Measurements from ENCODE around the gene ADO. TPM values are rescaled to one million over a fixed set of nuclear protein-coding genes. Genes with fewer than 3 reads are reported as not detected.

The ADO gene
- total RNA-seq, 1 donor from 2014 or later = 27.5 TPM

GRCh38 chr10:62842983-62843382 lies 38.5 kb downstream of the ADO start:
- Mint-ChIP-seq H3K36me3 (no peaks in the 10 kb centered on the region), H3K4me1 (ENCODE audit: unreplicated experiment) (no peaks in the 10 kb centered on the region), H3K4me3 (no peak overlapping the region), H3K27ac (no peak overlapping the region), H3K27me3 (peaks cover 11% of the 10 kb centered on the region), H3K9me3 (no peaks in the 10 kb centered on the region)
- TF ChIP-seq CTCF (conservative IDR thresholded peaks at IDR 0.05) = no peak
- DNase-seq (ENCODE audit: extremely low spot score, unreplicated experiment) = no peak

- no peaks in the 10 kb centered on the region for H3K9me3 Mint-ChIP-seq
- H3K27me3 Mint-ChIP-seq = peaks cover 11% of the 10 kb centered on the region
- DNase-seq (ENCODE audit: extremely low spot score, unreplicated experiment) = no peak
- H3K4me3 Mint-ChIP-seq = no peak overlapping the region
- no peaks in the 10 kb centered on the region for H3K4me1 Mint-ChIP-seq (ENCODE audit: unreplicated experiment)
- no peaks in the 10 kb centered on the region for H3K36me3 Mint-ChIP-seq
- no peak for TF ChIP-seq CTCF (conservative IDR thresholded peaks at IDR 0.05)
- H3K27ac Mint-ChIP-seq = no peak overlapping the region
Measured at GRCh38 chr10:62843600-62843999, 39.1 kb downstream of the ADO start.

GRCh38 chr10:62844280-62845011 lies 39.9 kb downstream of the ADO start:
- H3K36me3 Mint-ChIP-seq = no peaks in the 10 kb centered on the region
- no peaks in the 10 kb centered on the region for H3K4me1 Mint-ChIP-seq (ENCODE audit: unreplicated experiment)
- H3K9me3 Mint-ChIP-seq = no peaks in the 10 kb centered on the region
- no peak for TF ChIP-seq CTCF (conservative IDR thresholded peaks at IDR 0.05)
- no peak overlapping the region for H3K27ac Mint-ChIP-seq
- peaks cover 14% of the 10 kb centered on the region for H3K27me3 Mint-ChIP-seq
- no peak for DNase-seq (ENCODE audit: extremely low spot score, unreplicated experiment)
- H3K4me3 Mint-ChIP-seq = no peak overlapping the region

GRCh38 chr10:62847433-62847832 lies 42.9 kb downstream of the ADO start:
- no peaks in the 10 kb centered on the region for H3K9me3 Mint-ChIP-seq
- no peaks in the 10 kb centered on the region for H3K4me1 Mint-ChIP-seq (ENCODE audit: unreplicated experiment)
- H3K27ac Mint-ChIP-seq = no peak overlapping the region
- TF ChIP-seq CTCF (conservative IDR thresholded peaks at IDR 0.05) = no peak
- H3K27me3 Mint-ChIP-seq = peaks cover 14% of the 10 kb centered on the region
- H3K36me3 Mint-ChIP-seq = no peaks in the 10 kb centered on the region
- no peak overlapping the region for H3K4me3 Mint-ChIP-seq
- DNase-seq (ENCODE audit: extremely low spot score, unreplicated experiment) = no peak

- no peaks in the 10 kb centered on the region for H3K9me3 Mint-ChIP-seq
- peaks cover 5% of the 10 kb centered on the region for H3K27me3 Mint-ChIP-seq
- DNase-seq (ENCODE audit: extremely low spot score, unreplicated experiment) = no peak
- no peaks in the 10 kb centered on the region for H3K36me3 Mint-ChIP-seq
- no peak overlapping the region for H3K27ac Mint-ChIP-seq
- no peak overlapping the region for H3K4me3 Mint-ChIP-seq
- H3K4me1 Mint-ChIP-seq (ENCODE audit: unreplicated experiment) = no peaks in the 10 kb centered on the region
- TF ChIP-seq CTCF (conservative IDR thresholded peaks at IDR 0.05) = no peak
Measured at GRCh38 chr10:62850646-62851045, 46.1 kb downstream of the ADO start.

Measured in type B pancreatic cell (in vitro differentiated cells).